ENCODE results near the gene DAPL1.

Gene DAPL1

DNA sequence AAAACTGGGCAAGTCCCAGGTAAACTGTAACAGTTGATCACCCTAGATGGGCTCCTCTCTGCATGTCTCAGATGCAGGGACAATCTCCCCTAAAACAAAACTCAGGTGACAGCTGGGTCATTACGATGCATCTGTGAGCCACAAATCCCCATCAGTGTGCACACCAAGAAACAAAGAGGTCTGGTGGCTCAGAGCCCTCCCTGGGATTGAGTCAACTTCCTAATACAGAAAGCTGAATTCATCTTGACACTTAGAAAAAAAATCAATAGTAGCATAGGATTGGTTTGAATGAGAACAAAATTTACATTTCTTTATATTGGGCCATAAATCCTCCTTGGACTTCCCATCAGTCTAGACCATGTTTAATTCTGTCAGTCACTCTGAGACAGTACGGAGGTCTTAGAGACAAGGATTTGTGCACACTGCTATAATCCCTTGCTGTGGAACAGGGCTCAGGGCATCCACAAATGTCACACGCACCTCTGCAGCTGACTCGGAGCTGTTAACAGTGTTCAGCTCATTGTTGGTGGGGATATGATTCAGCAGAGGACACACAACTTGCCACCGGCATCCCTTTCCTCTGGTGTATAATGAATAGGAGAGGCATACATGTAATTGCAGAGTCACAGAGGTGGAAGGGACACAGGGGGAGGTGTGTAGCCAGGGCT, 44.5 kb upstream of the DAPL1 start:
- POLR2A ChIA-PET = no interaction called here
- DNase-seq (ENCODE audit: low read depth, low spot score) = no peak
- no peak overlapping the region for H3K4me3 ChIP-seq (ENCODE audit: low read depth, low read length)
- CTCF ChIA-PET = interaction anchor here (0.9 to 18.3 kb wide), 4 partner anchors 571 to 728 kb away, joined by 3 to 322 read pairs (median 157); no protein-coding TSS in a partner anchor
- TF ChIP-seq, protein P1, sequence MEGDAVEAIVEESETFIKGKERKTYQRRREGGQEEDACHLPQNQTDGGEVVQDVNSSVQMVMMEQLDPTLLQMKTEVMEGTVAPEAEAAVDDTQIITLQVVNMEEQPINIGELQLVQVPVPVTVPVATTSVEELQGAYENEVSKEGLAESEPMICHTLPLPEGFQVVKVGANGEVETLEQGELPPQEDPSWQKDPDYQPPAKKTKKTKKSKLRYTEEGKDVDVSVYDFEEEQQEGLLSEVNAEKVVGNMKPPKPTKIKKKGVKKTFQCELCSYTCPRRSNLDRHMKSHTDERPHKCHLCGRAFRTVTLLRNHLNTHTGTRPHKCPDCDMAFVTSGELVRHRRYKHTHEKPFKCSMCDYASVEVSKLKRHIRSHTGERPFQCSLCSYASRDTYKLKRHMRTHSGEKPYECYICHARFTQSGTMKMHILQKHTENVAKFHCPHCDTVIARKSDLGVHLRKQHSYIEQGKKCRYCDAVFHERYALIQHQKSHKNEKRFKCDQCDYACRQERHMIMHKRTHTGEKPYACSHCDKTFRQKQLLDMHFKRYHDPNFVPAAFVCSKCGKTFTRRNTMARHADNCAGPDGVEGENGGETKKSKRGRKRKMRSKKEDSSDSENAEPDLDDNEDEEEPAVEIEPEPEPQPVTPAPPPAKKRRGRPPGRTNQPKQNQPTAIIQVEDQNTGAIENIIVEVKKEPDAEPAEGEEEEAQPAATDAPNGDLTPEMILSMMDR (IDR thresholded peaks at IDR 0.05; ENCODE audit: insufficient read depth, low read length, missing control alignments) = no peak

DNA sequence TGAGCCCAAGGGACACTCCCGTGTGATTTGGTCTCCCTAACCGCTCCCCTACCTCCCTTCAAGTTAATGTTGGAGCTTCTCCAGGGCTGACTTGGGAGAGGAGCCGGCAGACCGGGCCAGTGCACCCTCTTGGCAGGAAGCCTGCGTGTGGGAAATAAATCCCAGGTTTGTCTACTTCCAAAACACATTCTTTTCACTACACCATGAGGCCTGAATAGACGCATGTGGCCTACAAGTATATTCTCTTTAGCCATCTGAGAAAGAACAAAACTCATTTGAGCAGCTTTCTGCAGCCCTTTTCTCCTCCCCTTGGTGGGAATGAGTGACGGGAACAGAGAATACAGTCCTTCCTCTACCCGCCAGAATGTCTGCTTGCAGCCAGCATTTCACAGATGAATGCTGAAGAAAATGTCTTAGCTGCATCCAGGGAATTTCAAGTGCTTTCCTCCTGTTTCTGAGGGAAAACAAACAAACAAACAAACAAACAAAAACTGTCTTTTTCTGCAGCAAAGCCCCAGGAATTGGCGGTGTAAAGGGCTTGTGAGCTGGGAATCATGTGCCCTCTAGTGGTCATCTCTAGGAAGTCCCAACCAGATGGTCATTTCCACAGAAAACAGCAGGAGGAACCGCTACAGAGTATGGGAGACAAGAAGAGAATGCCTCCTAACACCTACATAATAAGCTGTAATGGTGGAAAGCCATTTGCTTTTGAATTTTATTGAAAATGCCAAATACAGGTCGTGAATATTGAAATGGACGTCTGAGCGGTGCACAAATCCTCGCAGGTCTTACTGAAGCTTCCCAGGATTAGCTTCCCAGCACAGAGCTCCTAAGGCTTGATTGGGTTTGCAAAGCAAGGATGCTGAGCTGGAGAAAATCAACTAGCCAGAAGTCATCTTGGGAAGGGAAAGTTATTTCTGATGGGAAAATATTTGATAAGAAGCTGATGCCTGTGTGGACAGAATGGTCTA, 41.2 kb upstream of the DAPL1 start:
- ChIA-PET CTCF (interaction anchor here (0.6 to 18.3 kb wide), 60 partner anchors 9 to 1450 kb away, joined by 3 to 322 read pairs (median 4); partner anchors contain the start of genes CCDC148 and PKP4), POLR2A (no interaction called here)
- no peak overlapping the region for H3K4me3 ChIP-seq (ENCODE audit: low read depth, low read length)
- DNase-seq (ENCODE audit: low read depth, low spot score) = peak; percentile 12
- TF ChIP-seq, protein P1 (IDR thresholded peaks at IDR 0.05; ENCODE audit: insufficient read depth, low read length, missing control alignments) = peak; percentile 83

DNA sequence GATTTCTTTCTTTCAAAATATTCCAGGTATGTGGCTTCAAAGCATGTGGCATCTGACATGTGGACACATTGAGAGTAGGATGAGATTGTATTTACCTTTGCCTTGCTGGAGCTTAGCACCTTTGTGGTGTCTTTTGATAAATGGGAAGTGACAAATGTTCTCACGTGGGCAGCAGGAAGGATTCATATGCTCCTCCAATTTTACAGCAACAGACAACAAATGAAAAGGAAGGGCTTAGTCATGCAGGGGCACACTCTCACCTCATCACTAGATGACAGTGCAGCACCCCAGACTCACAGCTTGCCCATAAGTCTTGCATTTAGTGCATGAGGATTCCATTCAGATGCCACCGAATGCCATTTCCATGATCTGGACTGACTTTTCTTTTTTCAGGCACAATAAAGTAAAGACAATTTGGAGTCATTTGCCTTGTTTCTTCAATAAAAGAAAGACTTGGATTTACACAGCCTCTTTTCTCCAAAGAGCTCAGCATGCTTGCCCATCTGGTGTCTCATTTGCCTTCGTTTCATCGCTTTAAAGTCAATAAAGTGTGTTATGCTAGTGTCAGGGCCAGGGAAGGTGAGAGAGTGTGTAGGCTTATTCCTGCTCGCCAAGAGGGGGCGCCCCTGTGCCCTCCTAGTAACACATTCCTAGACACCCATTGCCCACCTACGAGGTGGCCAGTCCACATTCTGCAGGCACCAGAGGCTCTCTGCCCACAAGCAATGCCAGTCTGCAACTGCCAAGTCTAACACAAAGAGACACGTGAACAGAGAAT, 39.6 kb upstream of the DAPL1 start:
- no peak overlapping the region for H3K4me3 ChIP-seq (ENCODE audit: low read depth, low read length)
- CTCF ChIA-PET = interaction anchor here (1.0 to 18.3 kb wide), 20 partner anchors 11 to 738 kb away, joined by 3 to 322 read pairs (median 12); partner anchors contain the start of genes CCDC148 and PKP4
- TF ChIP-seq, protein P1 (IDR thresholded peaks at IDR 0.05; ENCODE audit: insufficient read depth, low read length, missing control alignments) = peak; percentile 9
- no peak for DNase-seq (ENCODE audit: low read depth, low spot score)
- POLR2A ChIA-PET = interaction anchor here (0.5 kb wide), 1 partner anchor 765 kb away, joined by 3 read pairs; no protein-coding TSS in a partner anchor

DNA sequence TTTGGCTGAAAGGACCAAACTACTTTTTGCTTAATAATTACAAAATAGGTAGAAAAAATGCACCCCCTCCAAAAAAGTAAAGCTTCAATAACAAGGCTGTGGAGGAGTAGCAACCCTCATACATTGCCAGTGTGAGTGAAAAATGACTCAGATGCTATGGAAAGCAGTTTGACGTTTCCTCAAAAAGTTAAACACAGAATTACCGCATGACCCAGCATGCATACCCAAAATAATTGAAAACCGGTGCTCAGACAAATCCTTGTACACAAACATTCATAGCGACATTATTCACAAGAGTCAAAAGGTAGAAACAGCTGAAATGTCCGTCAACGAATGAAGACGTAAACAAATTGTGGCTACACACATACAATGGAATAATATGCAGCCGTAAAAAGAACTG, 38.8 kb upstream of the DAPL1 start:
- TF ChIP-seq, protein P1 (IDR thresholded peaks at IDR 0.05; ENCODE audit: insufficient read depth, low read length, missing control alignments) = no peak
- no peak for DNase-seq (ENCODE audit: low read depth, low spot score)
- CTCF ChIA-PET = interaction anchor here (2.8 to 18.3 kb wide), 7 partner anchors 10 to 733 kb away, joined by 11 to 322 read pairs (median 70); no protein-coding TSS in a partner anchor
- H3K4me3 ChIP-seq (ENCODE audit: low read depth, low read length) = no peak overlapping the region
- POLR2A ChIA-PET = no interaction called here

DNA sequence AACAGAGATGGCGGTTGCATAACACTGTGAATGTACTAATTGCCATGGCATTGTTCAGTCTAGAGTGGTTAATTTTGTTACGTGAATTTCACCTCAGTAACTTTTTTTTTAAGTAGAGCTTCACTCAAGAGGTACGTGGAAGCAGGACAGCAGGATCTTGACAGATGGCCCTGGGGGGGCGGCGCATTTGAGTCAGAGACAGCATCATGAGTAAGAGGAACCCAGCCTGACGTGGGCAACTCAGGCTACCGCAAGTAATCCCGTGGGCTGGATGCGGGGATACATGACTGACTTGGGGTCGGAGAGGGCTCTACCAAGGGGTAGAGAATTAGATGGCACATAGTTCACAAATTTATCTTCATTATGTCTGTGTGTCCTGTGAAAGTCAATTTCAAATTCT, 38.1 kb upstream of the DAPL1 start:
- CTCF ChIA-PET = interaction anchor here (2.9 to 18.3 kb wide), 3 partner anchors 16 to 721 kb away, joined by 12 to 322 read pairs (median 70); no protein-coding TSS in a partner anchor

More for the DNA sequence above, 38.1 kb upstream of the DAPL1 start:
- no peak overlapping the region for H3K4me3 ChIP-seq (ENCODE audit: low read depth, low read length)
- TF ChIP-seq, protein P1 (IDR thresholded peaks at IDR 0.05; ENCODE audit: insufficient read depth, low read length, missing control alignments) = no peak
- no peak for DNase-seq (ENCODE audit: low read depth, low spot score)
- POLR2A ChIA-PET = no interaction called here
